Spinal cord (tissue), 10 donors: Measurements from ENCODE around the gene RAPGEF1. TPM values are rescaled to one million over a fixed set of nuclear protein-coding genes. Genes with fewer than 3 reads are reported as not detected.
A peak's percentile ranks its signal among the peaks of the same experiment; 100 is the strongest.

Experiments used
- DNase-seq, 6 donors: peaks; one replicate each; pipeline versions ENCODE4 v3.0.0 to v3.0.0-alpha.2; 2013 to 2015; ENCODE audit warnings: low spot score in 6 of 6, low read depth in 4 of 6
- H3K27ac ChIP-seq: one replicate; pipeline ENCODE4 v1.5.1; 2013; ENCODE audit warnings: low read depth, low read length, control low read depth
- H3K27me3 ChIP-seq: one replicate; pipeline ENCODE4 v1.6.1; 2013; ENCODE audit warnings: low read length; ENCODE audit not compliant: control insufficient read depth, insufficient read depth
- H3K36me3 ChIP-seq: one replicate; pipeline ENCODE4 v1.6.1; 2013; ENCODE audit warnings: low read length; ENCODE audit not compliant: control insufficient read depth, insufficient read depth
- H3K4me1 ChIP-seq: one replicate; pipeline ENCODE4 v1.6.1; 2013; ENCODE audit warnings: low read length; ENCODE audit not compliant: control insufficient read depth, insufficient read depth
- H3K4me3 ChIP-seq: one replicate; pipeline ENCODE4 v1.5.1; 2013; ENCODE audit warnings: low read depth, low read length, control low read depth
- H3K9me3 ChIP-seq: one replicate; pipeline ENCODE4 v1.6.1; 2013; ENCODE audit warnings: low read length; ENCODE audit not compliant: control insufficient read depth, insufficient read depth
- WGBS: methylation state at CpG from one replicate; pipeline ENCODE4 v1.1.5; 2013; ENCODE audit warnings: missing lambda C conversion rate; ENCODE audit not compliant: insufficient coverage; 5-methylcytosine and 5-hydroxymethylcytosine counted together
- polyA plus RNA-seq, 2 donors: library from polyadenylated mRNA; unstranded; fragments of 120-200 nt; gene quantifications; one replicate each; pipeline ENCODE4 v1.2.1, GENCODE V29; 2013; ENCODE audit not compliant: insufficient read length in 2 of 2
- total RNA-seq, 2 donors: library from RNA; depleted of rRNA in 1 of 2; stranded (reverse); fragments of 120-200 nt in 1 of 2; fragments of >200 nt in 1 of 2; gene quantifications; one replicate each; pipeline versions ENCODE4 v1.2.3 to v1.2.4, GENCODE V29; 2013 to 2014
- donor health status: healthy.

RAPGEF1 gene
- total and polyA plus RNA-seq, 4 donors: 39.7 to 175 (median 89.2) TPM

DNA sequence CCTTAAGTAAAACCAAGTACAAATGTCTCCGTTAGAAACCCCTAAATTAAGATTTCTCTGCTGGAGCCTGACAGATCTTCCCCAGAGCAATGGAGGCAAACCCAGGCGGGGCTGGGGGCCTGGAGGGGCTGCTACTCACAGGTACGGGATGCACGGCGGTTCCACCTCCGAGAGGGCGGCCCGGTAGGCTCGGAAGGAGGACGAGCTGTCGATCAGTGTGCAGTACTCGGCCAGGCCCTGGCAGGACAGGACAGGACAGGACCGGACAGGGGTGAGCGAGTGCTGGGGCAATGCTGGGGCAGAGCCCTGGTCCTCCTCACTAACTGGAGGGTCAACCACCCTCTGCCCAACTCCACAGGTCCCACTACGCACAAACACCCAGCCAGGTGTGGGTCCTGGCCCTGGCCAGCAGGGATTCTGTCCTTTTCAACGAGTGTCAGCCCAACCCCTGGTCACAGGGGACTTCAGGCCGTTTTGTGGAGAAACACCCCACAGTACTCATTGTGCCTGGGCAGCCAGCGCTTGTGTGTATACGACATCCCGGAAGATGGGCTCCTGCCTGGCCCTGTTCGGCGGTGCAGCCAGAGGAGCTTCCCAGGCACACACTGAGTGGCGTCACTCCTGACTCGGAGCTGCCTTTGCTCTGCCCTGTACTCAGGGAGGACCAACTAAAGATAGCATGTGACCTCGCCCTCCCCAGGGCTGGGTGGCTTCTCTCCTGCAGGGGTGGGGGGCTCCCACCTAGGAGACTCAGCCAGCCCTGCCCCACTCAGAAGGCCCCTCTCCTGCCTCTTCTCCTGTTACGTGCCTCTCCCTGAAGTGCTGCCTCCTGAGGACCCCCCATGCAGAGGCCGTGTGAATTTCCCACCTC lies 157.2 kb downstream of the RAPGEF1 start:
- Histone ChIP-seq H3K4me3 (no peak overlapping the region), H3K27me3 (no peaks in the 10 kb centered on the region), H3K4me1 (peaks cover 30% of the 10 kb centered on the region), H3K9me3 (no peaks in the 10 kb centered on the region), H3K27ac (no peak overlapping the region), H3K36me3 (peaks cover 94% of the 10 kb centered on the region)
- WGBS: 95% methylated on average over 26 of the region's 27 CpGs
- no peak for DNase-seq

DNA sequence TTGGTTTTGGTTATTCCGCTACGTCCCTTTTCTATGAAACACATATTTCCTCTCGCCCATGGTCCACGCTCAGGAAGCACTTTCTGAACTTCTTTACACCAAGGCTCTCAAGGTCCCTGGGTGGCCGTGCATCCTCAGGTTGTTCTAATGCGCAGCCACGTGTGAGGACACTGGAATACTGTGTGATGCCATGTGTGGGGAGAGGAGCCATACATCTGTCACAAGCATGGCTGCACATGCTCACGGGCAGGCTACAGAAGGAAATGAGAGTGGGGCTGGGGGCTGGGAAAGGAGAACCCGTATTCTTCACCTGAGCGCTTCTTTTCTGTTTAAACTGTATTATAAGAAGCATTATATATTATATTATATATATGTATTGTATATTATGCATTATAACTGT lies 157.8 kb downstream of the RAPGEF1 start:
- no peak for DNase-seq
- H3K27me3 ChIP-seq: no peaks in the 10 kb centered on the region
- H3K36me3 ChIP-seq: peaks cover 94% of the 10 kb centered on the region
- H3K4me3 ChIP-seq: no peak overlapping the region
- H3K27ac ChIP-seq: no peak overlapping the region
- peaks cover 30% of the 10 kb centered on the region for H3K4me1 ChIP-seq
- no peaks in the 10 kb centered on the region for H3K9me3 ChIP-seq
- WGBS: 98% methylated on average over 6 of the region's 10 CpGs

DNA sequence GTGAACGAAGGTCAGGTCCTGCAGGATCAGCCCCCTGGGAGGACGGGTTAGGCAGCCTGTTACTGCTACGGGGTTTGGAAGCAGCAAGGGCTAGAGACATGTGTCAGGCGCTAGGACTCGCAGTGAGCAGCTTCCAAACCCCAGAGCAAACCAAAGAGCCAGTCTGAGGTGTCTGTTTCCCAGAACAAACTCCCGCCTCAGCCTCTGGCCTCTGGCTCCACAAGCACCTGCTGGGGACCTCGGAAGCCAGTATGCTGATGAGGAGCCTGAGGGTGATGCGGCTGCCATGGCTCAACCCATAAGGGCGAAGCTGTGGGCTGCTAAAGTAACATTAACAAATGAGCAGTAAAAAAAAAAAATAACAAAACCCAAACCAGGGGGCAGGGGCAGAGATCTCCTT lies 159.5 kb downstream of the RAPGEF1 start:
- no peak overlapping the region for H3K27ac ChIP-seq
- DNase-seq: no peak
- WGBS: 82% methylated on average over 7 of the region's 9 CpGs
- no peaks in the 10 kb centered on the region for H3K27me3 ChIP-seq
- H3K36me3 ChIP-seq: peaks cover 98% of the 10 kb centered on the region
- H3K4me3 ChIP-seq: no peak overlapping the region
- no peaks in the 10 kb centered on the region for H3K9me3 ChIP-seq
- peaks cover 30% of the 10 kb centered on the region for H3K4me1 ChIP-seq

DNA sequence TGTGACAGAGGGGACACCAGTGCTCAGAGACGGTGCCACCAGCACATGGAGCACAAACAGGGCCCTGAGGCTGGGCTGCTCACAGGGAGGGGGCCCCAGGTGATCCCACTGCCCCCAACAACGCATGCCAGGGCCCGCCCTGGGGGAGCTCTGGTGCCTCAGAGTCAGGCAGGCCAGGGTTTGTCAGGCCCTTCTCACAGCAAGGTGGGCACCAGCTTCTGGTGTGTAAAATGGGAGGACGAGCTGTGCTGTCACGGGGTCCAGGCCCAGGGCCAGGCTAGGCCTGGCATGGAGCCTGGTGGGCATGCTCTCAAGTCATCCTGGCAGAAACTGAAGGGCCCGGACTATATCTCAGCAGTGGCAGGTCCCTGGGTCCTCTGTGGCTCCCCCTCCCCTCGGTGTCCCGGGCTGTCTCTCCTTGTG lies 160.1 kb downstream of the RAPGEF1 start:
- H3K27ac ChIP-seq: peak overlapping the region; percentile 40

DNA sequence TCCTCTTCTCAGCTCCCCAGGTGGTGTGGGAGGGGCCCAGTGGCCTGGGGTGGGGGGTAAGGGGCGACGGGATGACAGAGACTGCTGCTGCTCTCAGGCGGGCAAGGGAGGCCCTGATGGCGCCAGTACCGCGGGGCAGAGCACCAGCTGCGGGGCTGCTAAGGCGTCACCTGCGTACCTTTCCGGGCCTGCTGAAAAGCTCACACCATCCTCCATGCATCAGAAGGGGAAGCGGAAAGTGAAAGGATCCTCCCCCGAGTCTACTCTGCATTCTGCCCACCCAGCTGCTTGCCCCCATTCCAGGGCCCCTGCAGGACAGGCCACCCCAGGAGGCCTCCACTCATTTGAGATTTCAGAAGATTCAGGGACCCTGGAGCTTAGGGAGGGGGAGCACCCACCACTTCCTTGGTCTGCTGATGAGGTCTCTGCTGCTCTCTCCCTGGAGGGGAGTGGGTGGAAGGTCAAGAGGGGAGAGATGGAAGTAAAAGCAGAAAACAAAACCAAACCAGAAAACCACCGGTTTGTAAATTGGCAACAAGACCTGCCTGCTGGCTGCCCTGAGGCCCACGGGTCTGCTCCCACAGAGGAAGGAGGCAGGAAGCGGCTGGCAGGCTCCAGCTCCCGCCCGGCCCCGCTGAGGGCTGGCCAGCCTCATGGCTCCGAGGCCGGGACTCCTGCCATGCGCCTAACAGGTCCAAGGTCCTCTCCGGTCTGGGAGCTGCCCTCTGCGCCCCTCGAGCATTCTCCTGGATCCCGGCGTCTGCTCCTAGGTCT lies 161.0 kb downstream of the RAPGEF1 start:
- Histone ChIP-seq H3K4me1 (peaks cover 30% of the 10 kb centered on the region), H3K9me3 (no peaks in the 10 kb centered on the region), H3K27me3 (no peaks in the 10 kb centered on the region), H3K4me3 (no peak overlapping the region), H3K36me3 (peaks cover 88% of the 10 kb centered on the region), H3K27ac (no peak overlapping the region)
- peak in 1 of 6 donors; percentile 46 for DNase-seq
- 69% methylated on average over 22 of the region's 26 CpGs for WGBS

More for the DNA sequence above, 160.1 kb downstream of the RAPGEF1 start:
- Histone ChIP-seq H3K36me3 (peaks cover 97% of the 10 kb centered on the region), H3K4me1 (peaks cover 30% of the 10 kb centered on the region), H3K9me3 (no peaks in the 10 kb centered on the region), H3K27me3 (no peaks in the 10 kb centered on the region), H3K4me3 (no peak overlapping the region)
- 55% methylated on average over 8 of the region's 8 CpGs for WGBS
- peak; percentile 17 to 87 (median 42) for DNase-seq

DNA sequence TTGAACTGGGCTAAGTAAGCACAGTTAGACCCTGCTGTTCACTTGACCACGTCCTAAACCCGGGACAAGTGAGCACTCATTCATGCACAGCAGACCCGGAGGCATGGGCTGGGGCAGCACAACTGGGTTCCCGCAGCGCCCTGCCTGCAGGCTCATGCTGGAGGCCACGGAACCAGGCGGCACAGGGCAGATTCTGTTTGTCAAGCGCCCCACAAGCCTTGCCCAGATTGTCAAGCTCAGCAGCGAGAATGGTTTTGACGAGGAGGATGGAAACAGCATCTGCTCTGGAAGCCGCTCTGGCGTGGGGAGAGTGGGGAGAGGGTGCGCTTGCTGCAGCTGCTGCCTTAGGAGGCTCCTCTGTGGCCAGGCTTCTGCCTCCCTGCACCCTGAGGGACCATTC lies 161.9 kb downstream of the RAPGEF1 start:
- Histone ChIP-seq H3K4me3 (no peak overlapping the region), H3K27ac (no peak overlapping the region), H3K9me3 (no peaks in the 10 kb centered on the region), H3K4me1 (peaks cover 30% of the 10 kb centered on the region), H3K27me3 (no peaks in the 10 kb centered on the region), H3K36me3 (peaks cover 84% of the 10 kb centered on the region)
- WGBS: 51% methylated on average over 13 of the region's 13 CpGs
- DNase-seq: peak in 2 of 6 donors; percentile 13 to 82

DNA sequence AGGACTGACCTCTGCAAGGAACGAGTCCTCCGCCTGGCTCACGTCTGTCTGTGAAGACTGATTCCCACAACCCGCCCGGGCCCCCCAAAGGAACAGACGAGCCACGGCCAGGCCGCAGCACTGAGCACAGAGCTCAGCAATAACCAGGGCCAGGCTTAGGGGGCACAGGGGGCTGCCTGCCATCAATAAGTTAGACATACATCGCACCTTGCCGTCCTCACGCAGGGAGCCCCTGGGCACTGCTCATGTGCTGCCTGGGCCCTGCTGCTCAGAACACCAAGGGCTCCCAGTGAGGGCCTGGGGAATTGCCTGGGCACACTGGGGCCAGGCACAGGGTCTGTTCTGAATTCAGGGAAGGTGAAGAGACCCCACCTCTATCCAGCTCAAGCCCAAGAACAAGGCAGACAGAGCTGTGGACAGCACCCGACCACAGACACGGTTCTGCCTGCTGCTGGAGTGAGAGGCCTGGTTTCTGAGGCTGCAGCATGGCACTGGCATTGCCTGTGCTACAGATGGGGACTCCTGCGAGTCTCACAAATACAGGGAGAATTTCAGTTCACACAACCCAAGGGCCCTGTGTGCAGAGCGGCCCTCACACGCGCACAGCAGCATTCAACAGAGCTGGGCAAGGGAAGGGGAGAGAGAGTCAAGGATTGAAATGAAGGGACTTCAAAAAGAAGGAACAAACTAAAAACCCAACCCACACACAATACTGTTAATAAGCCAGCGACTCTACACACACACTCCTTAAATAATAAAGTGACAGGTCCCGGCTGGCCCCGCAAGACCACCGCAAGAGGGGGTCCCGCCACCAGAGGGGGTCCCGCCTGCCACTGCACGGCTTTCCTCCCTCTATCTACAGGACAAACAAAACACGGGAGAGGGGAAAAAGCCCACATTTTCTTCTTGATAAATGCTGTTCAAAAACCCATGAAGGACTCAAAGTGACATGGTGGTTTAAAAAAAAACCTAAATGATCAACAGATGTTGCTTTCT lies 162.6 kb downstream of the RAPGEF1 start:
- peaks cover 80% of the 10 kb centered on the region for H3K36me3 ChIP-seq
- WGBS: 90% methylated on average over 13 of the region's 25 CpGs

DNA sequence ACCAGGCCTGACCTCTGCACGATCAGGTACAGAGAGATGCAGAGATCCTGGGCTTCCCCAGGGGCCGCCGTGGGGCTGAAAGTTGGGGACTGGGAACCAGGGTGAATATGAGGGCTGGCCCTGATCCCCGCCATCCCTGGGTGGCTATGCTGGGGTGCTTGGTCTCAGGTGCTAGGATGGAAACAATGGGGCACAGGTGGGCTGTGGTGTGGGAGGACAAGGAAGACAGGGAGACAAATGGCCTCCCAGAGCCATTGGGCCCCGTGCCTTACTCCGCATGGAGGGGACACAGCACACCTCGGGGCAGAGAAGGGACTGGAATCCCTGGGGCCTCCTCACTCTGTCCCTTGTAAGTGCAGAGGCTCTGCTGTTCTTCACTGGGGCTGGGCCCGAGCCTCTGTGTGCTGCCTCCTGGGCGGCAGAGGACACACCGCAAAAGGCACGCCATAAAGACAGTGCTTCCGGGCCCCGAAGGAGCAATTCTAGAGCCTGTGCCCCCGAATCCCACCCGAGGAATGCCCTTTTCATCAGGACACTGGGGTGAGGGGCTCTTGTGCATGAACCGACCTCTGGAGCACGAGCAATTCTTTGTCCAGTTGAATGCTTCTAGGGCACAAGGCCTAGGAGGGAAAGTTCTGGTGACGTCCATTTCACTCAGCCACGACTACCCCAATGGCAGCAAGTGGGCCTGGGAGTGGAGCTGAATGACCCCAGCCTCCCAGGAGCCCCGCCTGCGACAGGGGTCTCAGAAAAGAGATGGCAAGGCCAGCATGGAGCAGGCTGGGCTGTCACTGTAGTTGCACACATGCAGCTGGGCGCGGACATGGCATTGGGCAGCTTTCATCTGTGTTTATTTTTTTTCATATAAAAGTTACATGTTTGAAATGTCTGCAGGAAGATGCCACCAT lies 163.7 kb downstream of the RAPGEF1 start:
- Histone ChIP-seq H3K9me3 (no peaks in the 10 kb centered on the region), H3K27ac (no peak overlapping the region), H3K4me3 (no peak overlapping the region), H3K36me3 (peaks cover 77% of the 10 kb centered on the region), H3K27me3 (no peaks in the 10 kb centered on the region), H3K4me1 (peaks cover 30% of the 10 kb centered on the region)
- WGBS: 92% methylated on average over 21 of the region's 23 CpGs
- no peak for DNase-seq

More for the DNA sequence above, 162.6 kb downstream of the RAPGEF1 start:
- Histone ChIP-seq H3K4me1 (peaks cover 30% of the 10 kb centered on the region), H3K27ac (no peak overlapping the region), H3K27me3 (no peaks in the 10 kb centered on the region), H3K9me3 (no peaks in the 10 kb centered on the region), H3K4me3 (no peak overlapping the region)
- peak in 1 of 6 donors; percentile 18 for DNase-seq
